Measurements from ENCODE around the gene PPL.
"Not testable (repeated sequence)": the region's sequence is repeated elsewhere in the genome, so short reads cannot be mapped to it uniquely, and the experiment has no call there.

The PPL gene

GRCh38 chr16:4933433-4933832 lies 3.5 kb downstream of the PPL start:
- no peak for DNase-seq (ENCODE audit: low spot score)
- in situ Hi-C loops (cut with MboI; ENCODE audit: low pct_unique_long_range_greater_than_20kb, low sequenced_read_pairs, unreplicated experiment): no loop called here
- no peak for TF ChIP-seq CTCF (IDR thresholded peaks at IDR 0.05; ENCODE audit: extremely low read depth, insufficient read depth, missing control alignments)

- no peak for DNase-seq (ENCODE audit: low spot score)
- in situ Hi-C loops (cut with MboI; ENCODE audit: low pct_unique_long_range_greater_than_20kb, low sequenced_read_pairs, unreplicated experiment): no loop called here
- TF ChIP-seq CTCF (IDR thresholded peaks at IDR 0.05; ENCODE audit: extremely low read depth, insufficient read depth, missing control alignments): no peak
These were observed 5.6 kb downstream of the PPL start for GRCh38 chr16:4931381-4931780.

- DNase-seq (ENCODE audit: low spot score); in situ Hi-C loops (cut with MboI; ENCODE audit: low pct_unique_long_range_greater_than_20kb, low sequenced_read_pairs, unreplicated experiment): not testable (repeated sequence)
These were observed 7.3 kb downstream of the PPL start for GRCh38 chr16:4929619-4930018.

GRCh38 chr16:4928227-4928626 lies 8.7 kb downstream of the PPL start:
- DNase-seq (ENCODE audit: low spot score): no peak
- in situ Hi-C loops (cut with MboI; ENCODE audit: low pct_unique_long_range_greater_than_20kb, low sequenced_read_pairs, unreplicated experiment): no loop called here
- TF ChIP-seq CTCF (IDR thresholded peaks at IDR 0.05; ENCODE audit: extremely low read depth, insufficient read depth, missing control alignments): no peak

- DNase-seq (ENCODE audit: low spot score): no peak
- TF ChIP-seq CTCF (IDR thresholded peaks at IDR 0.05; ENCODE audit: extremely low read depth, insufficient read depth, missing control alignments): no peak
- in situ Hi-C loops (cut with MboI; ENCODE audit: low pct_unique_long_range_greater_than_20kb, low sequenced_read_pairs, unreplicated experiment): no loop called here
These were observed 9.3 kb downstream of the PPL start for GRCh38 chr16:4927661-4928060.

GRCh38 chr16:4926928-4927327 lies 10.0 kb downstream of the PPL start:
- no peak for DNase-seq (ENCODE audit: low spot score)
- no peak for TF ChIP-seq CTCF (IDR thresholded peaks at IDR 0.05; ENCODE audit: extremely low read depth, insufficient read depth, missing control alignments)
- in situ Hi-C loops (cut with MboI; ENCODE audit: low pct_unique_long_range_greater_than_20kb, low sequenced_read_pairs, unreplicated experiment): no loop called here

GRCh38 chr16:4925791-4926190 lies 11.2 kb downstream of the PPL start:
- in situ Hi-C loops (cut with MboI; ENCODE audit: low pct_unique_long_range_greater_than_20kb, low sequenced_read_pairs, unreplicated experiment): no loop called here
- no peak for DNase-seq (ENCODE audit: low spot score)
- TF ChIP-seq CTCF (IDR thresholded peaks at IDR 0.05; ENCODE audit: extremely low read depth, insufficient read depth, missing control alignments): no peak
